GM19193 (cell line): ENCODE data around the gene BNIP2.

Experiments
- POLR2A ChIP-seq: IDR thresholded peaks from 4 replicates; pipeline ENCODE4 v1.6.1; 2011; ENCODE audit not compliant: insufficient read depth, insufficient read length; ENCODE audit errors: extremely low read depth

BNIP2 gene

DNA sequence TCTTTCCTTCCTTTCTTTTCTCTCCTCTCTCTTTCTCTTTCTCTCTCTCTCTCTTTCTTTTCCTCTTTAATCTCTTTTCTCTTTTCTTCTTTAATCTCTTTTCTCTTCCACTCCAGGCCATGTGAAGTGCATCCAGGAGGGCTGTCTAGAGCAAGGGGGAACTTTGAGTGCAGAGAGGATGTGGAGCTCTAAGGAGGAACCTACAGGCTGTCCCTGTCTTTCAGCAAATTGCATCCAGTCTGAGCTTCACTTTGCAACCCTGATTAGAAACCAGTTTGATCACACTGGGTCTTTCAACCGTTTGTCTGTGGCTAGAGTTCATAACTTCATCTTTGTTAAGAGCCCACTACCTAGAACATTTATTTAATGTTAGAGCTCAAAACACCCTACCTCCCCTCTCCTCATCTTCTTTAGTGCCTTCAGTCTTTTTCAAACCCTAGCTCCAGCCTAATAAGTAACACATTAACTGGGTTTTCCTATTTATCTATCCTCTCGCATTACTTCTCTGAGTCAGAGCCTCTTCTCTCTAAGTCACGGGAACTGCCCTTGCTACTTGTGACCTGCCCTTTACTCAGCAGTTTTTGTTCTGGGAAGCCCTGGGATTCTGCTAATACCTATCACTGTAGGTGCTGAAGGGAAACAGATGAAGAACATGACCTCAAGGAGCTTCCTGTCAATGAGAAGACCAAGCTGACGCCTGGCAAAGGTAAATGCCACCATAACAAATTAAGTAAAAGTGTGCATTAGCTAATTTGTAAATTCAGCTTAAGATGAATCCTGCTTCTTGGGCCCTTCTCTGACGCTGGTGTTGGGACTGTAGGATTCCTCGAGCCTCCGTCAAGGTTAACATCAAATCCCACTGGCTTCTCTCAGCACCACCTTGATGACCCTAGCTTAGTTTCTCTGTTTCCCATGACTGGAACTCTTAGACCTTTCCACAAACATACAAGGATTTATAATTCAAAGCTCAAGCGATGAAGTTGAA lies 77.6 kb downstream of the BNIP2 start, which contains the start of gene GCNT3:
Gene GCNT3 (plus strand): TSS at position 508 of the 985 bp plus-strand sequence. CDS start 6,456 bp downstream, outside the sequence.
- no peak for TF ChIP-seq POLR2A

DNA sequence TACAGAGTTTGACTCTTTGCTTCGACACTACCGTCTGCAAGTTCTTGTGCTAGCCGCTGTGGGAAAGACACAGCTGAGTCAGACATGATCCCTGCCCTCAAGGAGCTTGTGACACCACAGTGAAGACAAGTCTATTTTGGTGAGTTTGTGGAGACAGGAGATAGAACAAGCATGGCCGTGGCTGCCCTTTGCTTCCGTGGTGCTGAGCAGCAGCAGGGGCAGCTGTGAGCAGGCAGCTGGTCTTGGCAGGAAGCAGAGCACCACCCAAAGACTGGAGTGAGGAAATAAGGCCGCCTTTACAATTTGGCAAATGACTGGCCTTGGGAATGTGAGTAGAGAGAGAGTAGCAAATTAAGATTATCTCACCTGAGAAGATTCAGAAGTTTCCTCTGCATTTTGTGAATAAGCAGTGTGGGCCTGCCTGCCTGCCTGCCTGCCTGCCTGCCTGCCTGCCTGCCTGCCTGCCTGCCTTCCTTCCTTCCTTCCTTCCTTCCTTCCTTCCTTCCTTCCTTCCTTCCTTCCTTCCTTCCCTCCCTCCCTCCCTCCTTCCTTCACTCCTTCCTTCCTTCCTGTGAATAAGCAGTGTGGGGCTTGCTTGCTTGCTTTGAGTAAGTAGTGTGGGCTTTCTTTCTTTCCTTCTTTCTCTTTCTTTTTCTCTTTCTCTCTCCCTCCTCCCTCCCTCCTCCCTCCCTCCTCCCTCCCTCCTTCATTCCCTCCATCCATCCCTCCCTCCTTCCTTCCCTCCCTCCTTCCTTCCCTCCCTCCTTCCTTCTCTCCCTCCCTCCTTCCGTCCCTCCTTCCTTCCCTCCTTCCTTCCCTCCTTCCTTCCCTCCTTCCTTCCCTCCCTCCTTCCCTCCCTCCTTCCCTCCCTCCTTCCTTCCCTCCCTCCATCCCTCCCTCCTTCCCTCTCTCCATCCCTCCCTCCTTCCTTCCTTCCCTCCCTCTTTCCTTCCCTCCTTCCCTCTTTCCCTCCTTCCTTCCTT lies 79.1 kb downstream of the BNIP2 start:
- TF ChIP-seq POLR2A = no peak
